IMR-90 (cell line): ENCODE measurements around the gene LTB4R2. TPM values are rescaled to one million over a fixed set of nuclear protein-coding genes. Genes with fewer than 3 reads are reported as not detected.

Experiments
- ATAC-seq: fragments of 200-7000 bp; cut with Tn5 transposase; 2 replicates; pipeline ENCODE4 v1.9.1; 2020; ENCODE audit warnings: low read depth, mild to moderate bottlenecking, moderate library complexity
- BruUV-seq: library from RNA; stranded (reverse); fragments of 400-500 nt; replicated peaks from 2 replicates; lab custom pipeline; 2021; lab: Mats Ljungman, UMichigan
- CTCF ChIA-PET: fragments of 300-600 bp; formaldehyde crosslinking; extraction: SDS; loops from one replicate; lab custom pipeline; 2021; ENCODE audit warnings: antibody characterized with exemption; lab: Yijun Ruan, JAX
- POLR2A ChIA-PET: fragments of 300-600 bp; sonication (Branson Sonifier 250); formaldehyde crosslinking; loops from one replicate; lab custom pipeline; 2022; ENCODE audit warnings: antibody characterized with exemption; ENCODE audit not compliant: unreplicated experiment; lab: Charles Lee
- DNase-seq: peaks from one replicate; pipeline ENCODE4 v3.0.0; 2013
- H2AFZ ChIP-seq: replicated peaks from 2 replicates; pipeline ENCODE3; 2013; ENCODE audit warnings: low read length, mild to moderate bottlenecking; ENCODE audit not compliant: poor library complexity
- H2AK5ac ChIP-seq: 2 replicates; pipeline ENCODE4 v1.6.1; 2013; ENCODE audit warnings: low read depth, low read length, inconsistent platforms
- H2AK9ac ChIP-seq: replicated peaks from 2 replicates; pipeline ENCODE3; 2013; ENCODE audit warnings: mild to moderate bottlenecking, low read depth, low read length, moderate library complexity; ENCODE audit not compliant: poor library complexity
- H2BK120ac ChIP-seq: 2 replicates; pipeline ENCODE4 v1.6.1; 2013; ENCODE audit warnings: low read depth, low read length, inconsistent platforms
- H2BK15ac ChIP-seq: 3 replicates; pipeline ENCODE4 v1.6.1; 2013; ENCODE audit warnings: low read depth, low read length, inconsistent platforms
- H2BK20ac ChIP-seq: 2 replicates; pipeline ENCODE4 v1.6.1; 2013; ENCODE audit warnings: low read depth, mild to moderate bottlenecking, inconsistent platforms, low read length, moderate library complexity
- H2BK5ac ChIP-seq: 2 replicates; pipeline ENCODE4 v1.6.1; 2013; ENCODE audit warnings: mild to moderate bottlenecking, low read depth, low read length, inconsistent platforms; ENCODE audit not compliant: poor library complexity, severe bottlenecking
- H3K14ac ChIP-seq: replicated peaks from 2 replicates; pipeline ENCODE4 v1.6.1; 2013; ENCODE audit warnings: low read depth, low read length, inconsistent platforms
- H3K18ac ChIP-seq: 2 replicates; pipeline ENCODE4 v1.6.1; 2013; ENCODE audit warnings: low read depth, low read length, control low read depth
- H3K23ac ChIP-seq: 2 replicates; pipeline ENCODE4 v1.6.1; 2013; ENCODE audit warnings: low read depth, low read length, inconsistent platforms
- H3K27ac ChIP-seq: 2 replicates; pipeline ENCODE4 v1.5.1; 2013; ENCODE audit warnings: mild to moderate bottlenecking, control low read depth, low read length; ENCODE audit not compliant: insufficient read depth
- H3K27me3 ChIP-seq: 2 replicates; pipeline ENCODE4 v1.6.1; 2013; ENCODE audit warnings: low read length; ENCODE audit not compliant: control insufficient read depth, insufficient read depth
- H3K36me3 ChIP-seq: 2 replicates; pipeline ENCODE4 v1.6.1; 2013; ENCODE audit warnings: low read length, mixed read lengths; ENCODE audit not compliant: control insufficient read depth, insufficient read depth
- H3K4ac ChIP-seq: 2 replicates; pipeline ENCODE4 v1.6.1; 2013; ENCODE audit warnings: low read depth, low read length, inconsistent platforms
- H3K4me1 ChIP-seq: 2 replicates; pipeline ENCODE4 v1.6.1; 2013; ENCODE audit warnings: low read length, mixed read lengths; ENCODE audit not compliant: control insufficient read depth, insufficient read depth
- H3K4me2 ChIP-seq: 2 replicates; pipeline ENCODE4 v1.6.1; 2013; ENCODE audit warnings: low read depth, mild to moderate bottlenecking, control low read depth, low read length, moderate library complexity
- H3K4me3 ChIP-seq: 2 replicates; pipeline ENCODE4 v1.5.1; 2013; ENCODE audit warnings: low read depth, mild to moderate bottlenecking, control low read depth, low read length, moderate library complexity; ENCODE audit not compliant: insufficient read depth
- H3K56ac ChIP-seq: 2 replicates; pipeline ENCODE4 v1.6.1; 2013; ENCODE audit warnings: low read length, inconsistent platforms; ENCODE audit not compliant: insufficient read depth; ENCODE audit errors: extremely low read depth
- H3K79me1 ChIP-seq, 2 experiments: 2 replicates each; pipeline ENCODE4 v1.6.1; 2013; ENCODE audit warnings: low read length in 2 of 2, inconsistent platforms in 1 of 2, low read depth in 1 of 2
- H3K9ac ChIP-seq: 2 replicates; pipeline ENCODE4 v1.6.1; 2013; ENCODE audit warnings: low read depth, low read length, control low read depth
- H3K9me1 ChIP-seq: 2 replicates; pipeline ENCODE4 v1.6.1; 2013; ENCODE audit warnings: low read length, inconsistent platforms; ENCODE audit not compliant: insufficient read depth
- H3K9me3 ChIP-seq: 2 replicates; pipeline ENCODE4 v1.6.1; 2013; ENCODE audit warnings: low read length; ENCODE audit not compliant: control insufficient read depth, insufficient read depth
- H4K20me1 ChIP-seq: 2 replicates; pipeline ENCODE4 v1.6.1; 2013; ENCODE audit warnings: low read length, inconsistent platforms; ENCODE audit not compliant: insufficient read depth
- H4K5ac ChIP-seq: 2 replicates; pipeline ENCODE4 v1.6.1; 2013; ENCODE audit warnings: mild to moderate bottlenecking, low read depth, low read length, control low read depth
- H4K8ac ChIP-seq, 2 experiments: 2 replicates each; pipeline ENCODE4 v1.6.1; 2013; ENCODE audit warnings: low read depth in 2 of 2, low read length in 2 of 2, control low read depth in 1 of 2, inconsistent platforms in 1 of 2
- H4K91ac ChIP-seq: 2 replicates; pipeline ENCODE4 v1.6.1; 2013; ENCODE audit warnings: low read depth, low read length, inconsistent platforms; ENCODE audit not compliant: insufficient read depth
- BHLHE40 ChIP-seq: fragments of 150-350 bp; IDR thresholded peaks from 2 replicates; pipeline ENCODE4 v1.6.1; 2016; ENCODE audit warnings: mild to moderate bottlenecking, low read depth, low read length
- CEBPB ChIP-seq: IDR thresholded peaks from 2 replicates; pipeline ENCODE4 v1.6.1; 2012; ENCODE audit warnings: low read depth, low read length, improper control_type of control experiment
- CHD1 ChIP-seq: IDR thresholded peaks from 2 replicates; pipeline ENCODE4 v1.6.1; 2012; ENCODE audit warnings: low read depth, low read length, improper control_type of control experiment
- CTCF ChIP-seq: conservative IDR thresholded peaks from 2 replicates; pipeline ENCODE4 v1.5.1; 2012; ENCODE audit warnings: mild to moderate bottlenecking, low read depth, low read length, improper control_type of control experiment
- MAFK ChIP-seq: IDR thresholded peaks from 2 replicates; pipeline ENCODE4 v1.6.1; 2012; ENCODE audit warnings: low read depth, low read length, improper control_type of control experiment
- MAZ ChIP-seq: IDR thresholded peaks from 2 replicates; pipeline ENCODE4 v1.6.1; 2012; ENCODE audit warnings: low read depth, mild to moderate bottlenecking, low read length, improper control_type of control experiment, moderate library complexity, borderline replicate concordance
- MXI1 ChIP-seq: IDR thresholded peaks from 2 replicates; pipeline ENCODE4 v1.6.1; 2012; ENCODE audit warnings: low read depth, mild to moderate bottlenecking, low read length, moderate library complexity, borderline replicate concordance
- POLR2A ChIP-seq: IDR thresholded peaks from 2 replicates; pipeline ENCODE4 v1.6.1; 2012; ENCODE audit warnings: mild to moderate bottlenecking, low read depth, low read length
- RCOR1 ChIP-seq: IDR thresholded peaks from 2 replicates; pipeline ENCODE4 v1.6.1; 2012; ENCODE audit warnings: mild to moderate bottlenecking, low read length, improper control_type of control experiment; ENCODE audit not compliant: insufficient replicate concordance
- RFX5 ChIP-seq: IDR thresholded peaks from 2 replicates; pipeline ENCODE4 v1.8.0; 2012; ENCODE audit warnings: low read depth, mild to moderate bottlenecking, low read length, moderate library complexity
- SMC3 ChIP-seq: fragments of 150-350 bp; IDR thresholded peaks from 2 replicates; pipeline ENCODE4 v1.6.1; 2016; ENCODE audit warnings: low read depth, mild to moderate bottlenecking, antibody characterized with exemption, low read length, moderate library complexity
- WGBS, 2 experiments: methylation state at CpG; one replicate each; pipeline versions ENCODE4 v1.1.5 to v1.1.7; 2013; ENCODE audit warnings: missing lambda C conversion rate in 2 of 2; ENCODE audit not compliant: insufficient read length in 1 of 2; ENCODE audit errors: extremely low coverage in 2 of 2; 5-methylcytosine and 5-hydroxymethylcytosine counted together
- dilution Hi-C: fragments of 300-500 bp; cut with HindIII; formaldehyde crosslinking; loops from one replicate; pipeline ENCODE4 v1.14.3; 2018; ENCODE audit warnings: low sequenced_read_pairs; ENCODE audit not compliant: unreplicated experiment
- in situ Hi-C: fragments of 300-500 bp; cut with MboI; formaldehyde crosslinking; loops from 3 replicates; pipeline ENCODE4 v1.14.3; 2019; ENCODE audit warnings: low sequenced_read_pairs, inconsistent platforms, mixed read lengths
- intact Hi-C: fragments of 100-400 bp; cut with micrococcal nuclease; formaldehyde crosslinking; loops from 2 replicates; pipeline ENCODE4 v1.10.0; 2022
- polyA plus RNA-seq, 3 experiments: library from polyadenylated mRNA; depleted of rRNA; stranded (reverse); fragments of >200 nt; gene quantifications; 2 replicates each; pipeline ENCODE4 v1.2.3, GENCODE V29; 2012; ENCODE audit warnings: low replicate concordance in 1 of 3
- total RNA-seq: library from RNA; depleted of rRNA; stranded (reverse); fragments of >200 nt; gene quantifications from 2 replicates; pipeline ENCODE4 v1.2.3, GENCODE V29; 2012
- TF ChIP-seq, protein P1 (sequence below): fragments of 150-350 bp; IDR thresholded peaks from 2 replicates; pipeline ENCODE4 v1.6.1; 2016; ENCODE audit warnings: low read depth, mild to moderate bottlenecking, low read length, moderate library complexity, borderline replicate concordance
- TF ChIP-seq, protein P2 (sequence below): fragments of 150-350 bp; IDR thresholded peaks from 2 replicates; pipeline ENCODE4 v1.6.1; 2017; ENCODE audit warnings: mild to moderate bottlenecking, antibody characterized with exemption, low read length, low read depth

The LTB4R2 gene
- total and polyA plus RNA-seq, 2 of the 4 experiments (the other 2 are of a cell fraction) = 0.72 to 1.7 TPM

GRCh38 chr14:24308342-24309124, 1.4 kb upstream of the LTB4R2 start:
- H3K27ac ChIP-seq = no peak overlapping the region
- in situ Hi-C loops (no loop called here), dilution Hi-C loops (no loop called here), intact Hi-C loops (no loop called here)
- H2BK5ac ChIP-seq = no peak overlapping the region
- H3K18ac ChIP-seq = no peak overlapping the region
- H3K56ac ChIP-seq = no peak overlapping the region
- H3K36me3 ChIP-seq = peaks cover 30% of the 10 kb centered on the region
- H3K4me3 ChIP-seq = no peak overlapping the region
- no peak overlapping the region for H3K14ac ChIP-seq
- no peak overlapping the region for H3K4me2 ChIP-seq
- H2AK9ac ChIP-seq = no peak overlapping the region
- no peak for DNase-seq
- peaks cover 8% of the 10 kb centered on the region; the same call in 1 of the 2 replicates for H4K20me1 ChIP-seq
- H3K9me1 ChIP-seq = peaks cover 5% of the 10 kb centered on the region; the same call in 1 of the 2 replicates
- no peak overlapping the region for H4K5ac ChIP-seq
- H3K9ac ChIP-seq = no peak overlapping the region
- no peak for TF ChIP-seq MXI1
- TF ChIP-seq, protein P1, sequence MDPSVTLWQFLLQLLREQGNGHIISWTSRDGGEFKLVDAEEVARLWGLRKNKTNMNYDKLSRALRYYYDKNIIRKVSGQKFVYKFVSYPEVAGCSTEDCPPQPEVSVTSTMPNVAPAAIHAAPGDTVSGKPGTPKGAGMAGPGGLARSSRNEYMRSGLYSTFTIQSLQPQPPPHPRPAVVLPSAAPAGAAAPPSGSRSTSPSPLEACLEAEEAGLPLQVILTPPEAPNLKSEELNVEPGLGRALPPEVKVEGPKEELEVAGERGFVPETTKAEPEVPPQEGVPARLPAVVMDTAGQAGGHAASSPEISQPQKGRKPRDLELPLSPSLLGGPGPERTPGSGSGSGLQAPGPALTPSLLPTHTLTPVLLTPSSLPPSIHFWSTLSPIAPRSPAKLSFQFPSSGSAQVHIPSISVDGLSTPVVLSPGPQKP = no peak
- TF ChIP-seq RFX5 = no peak
- TF ChIP-seq MAZ = no peak
- TF ChIP-seq, protein P2, sequence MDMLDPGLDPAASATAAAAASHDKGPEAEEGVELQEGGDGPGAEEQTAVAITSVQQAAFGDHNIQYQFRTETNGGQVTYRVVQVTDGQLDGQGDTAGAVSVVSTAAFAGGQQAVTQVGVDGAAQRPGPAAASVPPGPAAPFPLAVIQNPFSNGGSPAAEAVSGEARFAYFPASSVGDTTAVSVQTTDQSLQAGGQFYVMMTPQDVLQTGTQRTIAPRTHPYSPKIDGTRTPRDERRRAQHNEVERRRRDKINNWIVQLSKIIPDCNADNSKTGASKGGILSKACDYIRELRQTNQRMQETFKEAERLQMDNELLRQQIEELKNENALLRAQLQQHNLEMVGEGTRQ = no peak
- TF ChIP-seq SMC3 = no peak
- no peak for TF ChIP-seq CHD1
- TF ChIP-seq CEBPB = no peak
- TF ChIP-seq BHLHE40 = no peak
- no peak for TF ChIP-seq RCOR1
- TF ChIP-seq POLR2A = no peak
- TF ChIP-seq MAFK = no peak
- TF ChIP-seq CTCF = no peak
- H2BK120ac ChIP-seq = no peak overlapping the region
- H2BK20ac ChIP-seq = no peak overlapping the region
- no peak overlapping the region for H2AK5ac ChIP-seq
- H3K4me1 ChIP-seq = peaks cover 10% of the 10 kb centered on the region; the same call in 1 of the 2 replicates
- H3K27me3 ChIP-seq = no peaks in the 10 kb centered on the region
- 94% methylated on average over 2 of the region's 7 CpGs; no CpG with 5 or more reads in 1 of the 2 experiments for WGBS, 2 experiments
- no peak overlapping the region for H2BK15ac ChIP-seq
- H3K9me3 ChIP-seq = no peaks in the 10 kb centered on the region
- ATAC-seq = no peak
- H3K4ac ChIP-seq = no peak overlapping the region
- H3K79me1 ChIP-seq = peaks cover 3 to 8% of the 10 kb centered on the region in 2 experiments; a peak in 1 of 4 replicates
- POLR2A ChIA-PET = no interaction called here
- no peak overlapping the region for H4K91ac ChIP-seq
- no peak overlapping the region for H3K23ac ChIP-seq
- CTCF ChIA-PET = interaction anchor here (0.6 to 4.1 kb wide), 14 partner anchors 9 to 250 kb away, joined by 3 to 20 read pairs (median 4); partner anchors contain the start of genes DHRS1, NOP9 and TINF2
- no peak overlapping the region for H2AFZ ChIP-seq
- BruUV-seq = no TSS peak
- H4K8ac ChIP-seq = no peak overlapping the region
